DOHH2 (cell line): Measurements from ENCODE around the gene HSBP1.

Experiments
- H3F3A ChIP-seq: fragments of 200-600 bp; sonication (generic), shearing (Covaris generic); 2 replicates; pipeline ENCODE4 v1.6.0; 2016; ENCODE audit warnings: antibody characterized with exemption, mild to moderate bottlenecking; ENCODE audit not compliant: control insufficient read depth, insufficient read depth
- H3K27ac ChIP-seq: fragments of 200-600 bp; sonication (generic); 2 replicates; pipeline ENCODE4 v1.5.1; 2014; ENCODE audit warnings: low read depth, mild to moderate bottlenecking, low read length, moderate library complexity
- H3K27me3 ChIP-seq: fragments of 200-600 bp; sonication (generic); 2 replicates; pipeline ENCODE4 v1.6.1; 2014; ENCODE audit warnings: mild to moderate bottlenecking, low read length, mixed read lengths; ENCODE audit not compliant: control insufficient read depth
- H3K36me3 ChIP-seq: fragments of 200-600 bp; sonication (generic); 2 replicates; pipeline ENCODE4 v1.6.1; 2014; ENCODE audit warnings: mild to moderate bottlenecking, low read length, moderate library complexity, mixed read lengths; ENCODE audit not compliant: control insufficient read depth
- H3K4me1 ChIP-seq: fragments of 200-600 bp; sonication (generic); 2 replicates; pipeline ENCODE4 v1.6.1; 2014; ENCODE audit warnings: mild to moderate bottlenecking, low read length, mixed read lengths; ENCODE audit not compliant: control insufficient read depth
- H3K4me2 ChIP-seq: fragments of 200-600 bp; sonication (generic); 2 replicates; pipeline ENCODE4 v1.6.0; 2014; ENCODE audit warnings: mild to moderate bottlenecking, low read length, moderate library complexity
- H3K4me3 ChIP-seq: fragments of 200-600 bp; sonication (generic); 2 replicates; pipeline ENCODE4 v1.5.1; 2014; ENCODE audit warnings: mild to moderate bottlenecking, low read length, mixed read lengths
- H3K79me2 ChIP-seq: fragments of 200-600 bp; sonication (generic); 2 replicates; pipeline ENCODE4 v1.6.1; 2014; ENCODE audit warnings: mild to moderate bottlenecking, low read length, mixed read lengths; ENCODE audit not compliant: control insufficient read depth
- H3K9me2 ChIP-seq: fragments of 200-600 bp; sonication (generic); replicated peaks from 2 replicates; pipeline ENCODE4 v1.6.1; 2014; ENCODE audit warnings: mild to moderate bottlenecking, low read length, mixed read lengths; ENCODE audit not compliant: control insufficient read depth
- H3K9me3 ChIP-seq: fragments of 200-600 bp; sonication (generic); 2 replicates; pipeline ENCODE4 v1.6.1; 2014; ENCODE audit warnings: antibody characterized with exemption, low read length, mixed read lengths; ENCODE audit not compliant: control insufficient read depth, insufficient read depth
- H4K20me1 ChIP-seq: fragments of 200-600 bp; sonication (generic); 2 replicates; pipeline ENCODE4 v1.6.0; 2014; ENCODE audit warnings: low read depth, mild to moderate bottlenecking, antibody characterized with exemption, low read length, moderate library complexity; ENCODE audit not compliant: control insufficient read depth, insufficient read depth
- CTCF ChIP-seq: fragments of 200-600 bp; sonication (generic); IDR thresholded peaks from one replicate; pipeline ENCODE4 v1.5.1; 2014; ENCODE audit warnings: antibody characterized with exemption, mild to moderate bottlenecking, low read depth, low read length; ENCODE audit not compliant: poor library complexity, severe bottlenecking
- EZH2phosphoT487 ChIP-seq: fragments of 200-600 bp; sonication (generic); IDR thresholded peaks from 2 replicates; pipeline ENCODE4 v1.6.1; 2017; ENCODE audit warnings: borderline replicate concordance, mild to moderate bottlenecking, antibody characterized with exemption, low read length, moderate library complexity, mixed read lengths

The HSBP1 gene

GRCh38 chr16:83799336-83799735, 8.4 kb upstream of the HSBP1 start:
- Histone ChIP-seq H3K4me1 (no peaks in the 10 kb centered on the region), H3K4me2 (no peak overlapping the region), H3K27ac (no peak overlapping the region), H3K36me3 (no peaks in the 10 kb centered on the region), H3K4me3 (no peak overlapping the region), H3K27me3 (peaks cover 15% of the 10 kb centered on the region), H3K9me2 (no peaks in the 10 kb centered on the region), H3K79me2 (no peaks in the 10 kb centered on the region), H4K20me1 (no peaks in the 10 kb centered on the region), H3K9me3 (no peaks in the 10 kb centered on the region), H3F3A (no peaks in the 10 kb centered on the region)
- TF ChIP-seq CTCF (no peak), EZH2phosphoT487 (no peak)

- Histone ChIP-seq H3K27ac (no peak overlapping the region), H4K20me1 (no peaks in the 10 kb centered on the region), H3K79me2 (no peaks in the 10 kb centered on the region), H3K4me2 (no peak overlapping the region), H3K27me3 (peaks cover 11% of the 10 kb centered on the region), H3K4me1 (peaks cover 15% of the 10 kb centered on the region), H3K36me3 (no peaks in the 10 kb centered on the region), H3F3A (no peaks in the 10 kb centered on the region), H3K9me2 (no peaks in the 10 kb centered on the region), H3K4me3 (no peak overlapping the region), H3K9me3 (peaks cover 2% of the 10 kb centered on the region; the same call in 1 of the 2 replicates)
- TF ChIP-seq CTCF (no peak), EZH2phosphoT487 (no peak)
These were observed 5.6 kb upstream of the HSBP1 start for GRCh38 chr16:83802135-83802534.

GRCh38 chr16:83802554-83803205, 5.1 kb upstream of the HSBP1 start:
- Histone ChIP-seq H3K4me1 (peaks cover 20% of the 10 kb centered on the region), H3K27ac (no peak overlapping the region), H4K20me1 (no peaks in the 10 kb centered on the region), H3K27me3 (peaks cover 8% of the 10 kb centered on the region; the same call in 1 of the 2 replicates), H3F3A (no peaks in the 10 kb centered on the region), H3K9me3 (peaks cover 4% of the 10 kb centered on the region; the same call in 1 of the 2 replicates), H3K9me2 (no peaks in the 10 kb centered on the region), H3K4me3 (no peak overlapping the region), H3K79me2 (no peaks in the 10 kb centered on the region), H3K4me2 (no peak overlapping the region), H3K36me3 (no peaks in the 10 kb centered on the region)
- TF ChIP-seq EZH2phosphoT487 (no peak), CTCF (no peak)
